Measurements from ENCODE around the gene TMEM19. TPM values are rescaled to one million over a fixed set of nuclear protein-coding genes. Genes with fewer than 3 reads are reported as not detected.

TMEM19 gene
- total RNA-seq, 1 experiment from 2014 or later: 17.3 TPM

DNA sequence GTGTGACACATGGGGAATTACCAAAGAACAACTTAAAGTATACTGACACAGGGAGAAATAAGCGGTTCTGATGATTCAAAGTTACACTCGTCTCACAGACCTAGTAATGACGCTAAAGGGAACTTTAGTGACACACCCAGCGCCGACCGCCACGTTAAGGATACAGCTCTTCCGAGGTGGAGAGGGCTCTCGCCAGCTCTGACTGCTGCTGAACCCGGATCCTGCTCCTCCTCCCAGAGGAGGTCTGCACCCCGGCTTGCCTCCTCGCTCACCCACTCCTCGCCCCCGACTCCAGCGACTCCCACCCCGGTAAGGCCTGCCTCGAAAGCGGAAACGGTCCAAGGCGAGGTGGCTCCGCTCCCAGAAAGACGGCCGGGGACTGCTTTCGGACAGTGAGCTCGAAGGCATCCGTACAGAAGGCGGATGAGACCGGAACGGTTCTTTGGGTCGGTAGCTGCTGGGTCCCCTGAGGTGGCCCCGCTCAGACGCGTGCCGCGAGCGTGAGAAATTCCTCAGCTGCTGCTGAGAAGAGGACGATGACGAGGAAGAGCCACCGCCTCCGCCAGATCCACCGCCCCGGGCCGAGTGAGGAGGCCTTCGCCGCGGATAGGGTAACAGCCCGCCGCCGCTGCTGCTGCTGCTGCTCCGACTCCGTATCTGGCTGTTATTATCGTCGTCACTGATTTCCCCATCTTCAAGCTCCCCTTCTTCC, 22.9 kb upstream of the TMEM19 start:
- H4K91ac ChIP-seq (ENCODE audit: insufficient read length, low read depth, low read length): no peak overlapping the region
- H2BK15ac ChIP-seq (ENCODE audit: low read depth, low read length): no peak overlapping the region
- H4K20me1 ChIP-seq (ENCODE audit: control insufficient read depth, insufficient read depth, insufficient read length): no peaks in the 10 kb centered on the region
- peak overlapping the region; percentile 79 for H3K4me2 ChIP-seq (ENCODE audit: insufficient read depth, insufficient read length, low read length)
- no peaks in the 10 kb centered on the region for H3K9me3 ChIP-seq (ENCODE audit: control insufficient read depth, low read depth, low read length)
- Mint-ChIP-seq H3K4me1 (peaks cover 17 to 27% of the 10 kb centered on the region in 2 experiments), H3K27ac (peak overlapping the region; percentile 99 to 100 (median 100)), H3K4me3 (peak overlapping the region; percentile 99 to 100), H3K9me3 (peaks cover 0 to 3% of the 10 kb centered on the region in 2 experiments; a peak in 1 of 5 replicates), H3K27me3 (ENCODE audit: low read depth) (peaks cover 2% of the 10 kb centered on the region; the same call in 1 of the 2 replicates), H3K36me3 (ENCODE audit: insufficient read depth in 1 of 3, low read depth in 3 of 3) (peaks cover 21 to 39% (median 25%) of the 10 kb centered on the region in 3 experiments; a peak in 6 of 7 replicates)
- H4K5ac ChIP-seq (ENCODE audit: insufficient read length, low read depth, low read length): no peak overlapping the region
- peaks cover 3% of the 10 kb centered on the region for H3K23me2 ChIP-seq (ENCODE audit: insufficient read length, low read depth, low read length, poor library complexity, severe bottlenecking)
- H2BK120ac ChIP-seq (ENCODE audit: low read depth, low read length, poor library complexity, severe bottlenecking): no peak overlapping the region
- no CpG with 5 or more reads among the region's 53 CpGs for WGBS (ENCODE audit: extremely low coverage, insufficient read length, low lambda C conversion rate)
- H4K8ac ChIP-seq (replicated peaks; ENCODE audit: insufficient read length, low read depth, low read length): no peak overlapping the region
- no peak overlapping the region for H2BK5ac ChIP-seq (ENCODE audit: insufficient read length, low read length)
- TF ChIP-seq, protein P1, sequence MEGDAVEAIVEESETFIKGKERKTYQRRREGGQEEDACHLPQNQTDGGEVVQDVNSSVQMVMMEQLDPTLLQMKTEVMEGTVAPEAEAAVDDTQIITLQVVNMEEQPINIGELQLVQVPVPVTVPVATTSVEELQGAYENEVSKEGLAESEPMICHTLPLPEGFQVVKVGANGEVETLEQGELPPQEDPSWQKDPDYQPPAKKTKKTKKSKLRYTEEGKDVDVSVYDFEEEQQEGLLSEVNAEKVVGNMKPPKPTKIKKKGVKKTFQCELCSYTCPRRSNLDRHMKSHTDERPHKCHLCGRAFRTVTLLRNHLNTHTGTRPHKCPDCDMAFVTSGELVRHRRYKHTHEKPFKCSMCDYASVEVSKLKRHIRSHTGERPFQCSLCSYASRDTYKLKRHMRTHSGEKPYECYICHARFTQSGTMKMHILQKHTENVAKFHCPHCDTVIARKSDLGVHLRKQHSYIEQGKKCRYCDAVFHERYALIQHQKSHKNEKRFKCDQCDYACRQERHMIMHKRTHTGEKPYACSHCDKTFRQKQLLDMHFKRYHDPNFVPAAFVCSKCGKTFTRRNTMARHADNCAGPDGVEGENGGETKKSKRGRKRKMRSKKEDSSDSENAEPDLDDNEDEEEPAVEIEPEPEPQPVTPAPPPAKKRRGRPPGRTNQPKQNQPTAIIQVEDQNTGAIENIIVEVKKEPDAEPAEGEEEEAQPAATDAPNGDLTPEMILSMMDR (conservative IDR thresholded peaks at IDR 0.05): no peak
- H3K79me1 ChIP-seq (ENCODE audit: insufficient read depth, low read depth, low read length, poor library complexity, severe bottlenecking): no peaks in the 10 kb centered on the region
- no peak overlapping the region for H2AFZ ChIP-seq (ENCODE audit: low read length)
- no peak overlapping the region for H3K23ac ChIP-seq (ENCODE audit: insufficient read length, low read depth, low read length)
- H3K9ac ChIP-seq (ENCODE audit: extremely low read depth, insufficient read length, low read length): peak overlapping the region; percentile 93
- H3K27ac ChIP-seq (ENCODE audit: insufficient read length, low read depth, low read length): no peak overlapping the region
- peak overlapping the region; percentile 85 for H3K18ac ChIP-seq (ENCODE audit: insufficient read length, low read depth, low read length)
- peaks cover 17% of the 10 kb centered on the region; the same call in 1 of the 2 replicates for H3K79me2 ChIP-seq (ENCODE audit: insufficient read depth, low read length)
- H3K14ac ChIP-seq (ENCODE audit: insufficient read depth, low read length): peak overlapping the region; percentile 95
- H3T11ph ChIP-seq (ENCODE audit: low read length): no peak overlapping the region
- no peak overlapping the region for H2BK20ac ChIP-seq (ENCODE audit: low read depth, low read length, poor library complexity, severe bottlenecking)
- no peak overlapping the region for H3K56ac ChIP-seq (ENCODE audit: insufficient read length, low read depth, low read length)
- no peaks in the 10 kb centered on the region for H3K27me3 ChIP-seq (ENCODE audit: insufficient read depth, low read length)
- no peak overlapping the region for H2AK5ac ChIP-seq (ENCODE audit: insufficient read length, low read length)
- DNase-seq: peak; percentile 62
- H3K4me1 ChIP-seq (ENCODE audit: insufficient read depth, low read length): no peaks in the 10 kb centered on the region
- no peak overlapping the region for H2BK12ac ChIP-seq (ENCODE audit: insufficient read length, low read depth, low read length)
- H3K4ac ChIP-seq (ENCODE audit: low read depth, low read length): no peak overlapping the region
